ENCODE results near the gene TMEFF1. TPM values are rescaled to one million over a fixed set of nuclear protein-coding genes. Genes with fewer than 3 reads are reported as not detected.
"Not testable (repeated sequence)": the region's sequence is repeated elsewhere in the genome, so short reads cannot be mapped to it uniquely, and the experiment has no call there.

The TMEFF1 gene
- total RNA-seq, 1 experiment from 2014 or later: not detected

- DNase-seq (ENCODE audit: low spot score): no peak
Measured at GRCh38 chr9:100488177-100488576, 15.2 kb downstream of the TMEFF1 start.

DNA sequence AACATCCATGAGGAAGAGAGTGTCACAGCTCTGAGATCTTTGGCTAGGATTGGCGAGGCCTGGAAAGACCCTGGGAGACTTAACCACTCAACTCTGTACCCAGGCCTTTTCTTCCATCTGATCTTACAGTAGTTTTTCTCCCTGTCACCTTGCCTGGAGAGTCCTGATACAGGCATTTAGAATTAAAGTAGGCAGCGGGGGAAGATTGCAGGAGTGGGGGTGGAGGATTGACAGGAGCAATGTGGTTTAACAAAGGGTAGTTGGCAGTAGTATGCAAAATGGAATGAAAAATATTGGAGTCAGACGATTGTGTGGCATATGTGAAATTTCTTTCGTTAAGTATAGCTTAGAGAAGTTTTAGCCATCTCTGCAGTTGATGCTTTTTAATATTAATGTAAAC lies 16.9 kb downstream of the TMEFF1 start:
- DNase-seq (ENCODE audit: low spot score): no peak

DNA sequence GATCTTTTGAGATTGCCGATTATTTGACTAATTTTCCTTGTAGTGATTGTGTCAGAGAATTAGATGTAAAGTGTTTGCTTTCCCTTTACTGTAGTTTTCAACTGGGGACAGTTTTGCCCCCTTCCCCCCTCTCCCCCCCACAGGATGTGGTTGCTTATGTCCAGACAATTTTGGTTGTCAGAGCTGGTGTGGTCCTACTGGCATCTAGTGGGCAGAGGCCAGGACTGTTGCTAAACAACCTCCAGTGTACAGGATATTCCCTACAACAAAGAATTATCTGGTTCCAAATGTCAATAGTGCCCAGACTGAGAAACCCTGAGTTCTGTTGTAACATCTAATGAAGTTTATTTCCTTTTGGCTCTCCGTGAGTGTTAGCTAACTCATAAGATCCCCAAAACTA lies 20.0 kb downstream of the TMEFF1 start:
- no peak for DNase-seq (ENCODE audit: low spot score)

DNA sequence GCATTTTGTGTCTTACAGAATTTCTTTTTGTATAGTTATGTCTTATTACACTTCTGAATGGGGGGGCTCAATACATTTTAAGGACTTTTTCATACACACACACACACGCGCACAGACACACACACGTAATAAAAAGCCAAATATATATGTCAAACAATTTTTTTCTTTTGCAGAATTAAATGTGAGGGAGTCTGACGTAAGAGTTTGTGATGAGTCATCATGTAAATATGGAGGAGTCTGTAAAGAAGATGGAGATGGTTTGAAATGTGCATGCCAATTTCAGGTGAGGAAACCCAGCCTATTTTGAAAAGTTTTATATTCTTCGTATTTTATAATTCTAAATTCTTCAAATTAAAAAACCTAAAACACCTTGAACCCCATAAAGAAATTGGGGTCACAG lies 25.6 kb downstream of the TMEFF1 start:
- DNase-seq (ENCODE audit: low spot score): no peak

DNA sequence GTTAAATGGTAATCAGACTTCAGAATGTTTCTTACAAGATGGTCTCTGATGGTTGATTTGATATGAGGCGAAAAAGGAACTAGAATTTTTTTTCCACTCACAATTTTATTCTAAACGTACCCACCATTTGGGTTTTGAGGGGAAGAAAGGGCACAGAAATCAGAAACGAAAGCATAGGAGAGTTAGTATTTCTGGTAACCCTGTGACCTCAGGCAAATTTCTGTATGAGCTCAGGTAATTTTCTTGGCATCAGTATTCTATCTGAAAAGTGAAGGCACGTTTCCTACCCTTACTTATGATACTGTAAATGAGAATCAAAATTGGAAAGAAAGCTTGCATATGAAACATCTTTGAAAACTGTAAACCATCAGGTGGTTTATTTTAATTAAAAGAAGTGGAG lies 26.5 kb downstream of the TMEFF1 start:
- no peak for DNase-seq (ENCODE audit: low spot score)

DNA sequence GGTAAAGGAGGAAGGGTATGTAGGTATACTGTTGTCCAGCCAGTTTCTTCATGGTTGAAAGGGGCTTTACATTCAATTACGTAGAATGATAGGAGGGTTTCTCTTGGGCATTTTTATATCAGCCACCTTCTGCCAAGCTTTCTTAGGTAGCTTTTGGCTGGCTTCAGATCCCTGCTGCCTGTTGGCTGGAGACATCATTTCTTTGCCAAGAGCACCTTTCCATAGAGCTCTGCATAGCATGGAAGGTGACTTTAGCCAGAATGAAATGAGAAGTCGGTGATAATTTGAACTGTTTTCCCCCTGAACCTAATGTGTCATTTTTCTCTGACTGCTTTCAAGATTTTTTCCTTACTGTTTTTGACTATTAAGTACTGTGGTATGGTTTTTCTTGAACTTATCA lies 26.9 kb downstream of the TMEFF1 start:
- DNase-seq (ENCODE audit: low spot score): no peak

DNA sequence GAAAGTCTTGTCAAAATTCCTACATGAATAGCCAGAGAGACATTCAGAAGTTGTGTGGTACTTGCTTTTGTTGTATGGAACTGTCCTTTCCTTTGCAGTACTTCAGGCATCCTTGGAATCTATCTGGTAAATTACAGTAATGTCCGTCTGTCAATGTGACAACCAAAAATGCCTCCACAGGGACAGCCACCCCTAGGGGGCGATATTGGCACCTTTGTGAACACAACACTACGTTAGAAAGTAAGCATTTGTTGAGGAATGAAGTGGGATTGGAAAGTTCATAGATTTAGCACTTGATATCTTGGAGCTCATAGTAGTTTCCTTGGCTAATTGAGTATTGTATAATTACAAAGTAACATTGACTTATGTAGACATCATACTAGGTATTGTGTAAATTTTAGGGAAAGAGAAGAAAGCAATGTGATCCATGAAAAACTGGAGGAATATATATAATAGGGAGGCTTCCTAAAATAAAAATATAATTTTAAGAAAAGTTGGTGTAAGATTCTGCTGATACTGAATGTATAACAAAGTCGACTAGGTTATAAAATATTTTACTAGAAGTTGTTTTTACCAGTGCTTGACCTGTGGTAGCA lies 32.7 kb downstream of the TMEFF1 start:
- peak; percentile 83 for DNase-seq (ENCODE audit: low spot score)

- not testable (repeated sequence) for DNase-seq (ENCODE audit: low spot score)
Measured at GRCh38 chr9:100507350-100507749, 34.4 kb downstream of the TMEFF1 start.

DNA sequence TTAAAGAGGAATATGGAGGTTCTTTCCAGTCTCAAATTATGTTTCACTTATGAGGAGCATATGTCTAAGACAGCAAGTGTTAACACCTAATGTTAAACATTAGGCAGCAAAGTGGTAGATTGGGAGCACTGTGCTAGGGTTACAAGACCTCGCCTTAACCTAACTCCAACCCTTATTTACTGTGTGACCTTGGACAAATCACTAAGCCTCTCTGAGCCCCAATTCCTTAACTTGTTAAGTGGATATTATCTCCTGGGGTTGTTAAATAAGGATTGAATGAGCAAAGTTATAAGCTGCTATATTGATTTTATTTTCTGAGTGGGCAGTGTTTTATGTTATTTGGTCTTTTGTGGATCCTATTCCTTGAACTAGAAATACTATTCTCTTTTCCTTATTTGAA lies 38.3 kb downstream of the TMEFF1 start:
- no peak for DNase-seq (ENCODE audit: low spot score)

GRCh38 chr9:100515578-100516494 lies 42.9 kb downstream of the TMEFF1 start:
- no peak for DNase-seq (ENCODE audit: low spot score)

DNA sequence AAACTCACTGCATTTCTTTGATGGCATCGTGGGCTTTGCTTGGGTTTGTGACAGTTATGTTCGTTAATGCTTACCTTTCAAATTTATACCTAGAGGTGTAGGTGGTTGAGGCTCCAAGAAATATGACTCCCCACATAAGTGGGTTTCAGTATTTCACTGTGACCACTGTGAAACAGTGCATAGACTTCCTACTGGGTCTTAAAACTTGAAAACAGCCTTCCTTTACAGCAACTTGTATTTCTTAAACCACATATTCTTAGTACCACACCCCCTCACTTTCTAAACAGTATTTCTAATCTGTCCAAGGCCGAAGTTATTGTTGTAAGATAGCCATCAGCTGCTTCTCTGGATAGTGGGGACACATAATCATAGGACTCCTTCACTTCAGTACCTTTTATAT lies 48.3 kb downstream of the TMEFF1 start:
- DNase-seq (ENCODE audit: low spot score): no peak

GRCh38 chr9:100525563-100525962 lies 52.6 kb downstream of the TMEFF1 start:
- no peak for DNase-seq (ENCODE audit: low spot score)

GRCh38 chr9:100527180-100527794 lies 54.3 kb downstream of the TMEFF1 start:
- not testable (repeated sequence) for DNase-seq (ENCODE audit: low spot score)

- DNase-seq (ENCODE audit: low spot score): no peak
Measured at GRCh38 chr9:100534401-100534800, 61.5 kb downstream of the TMEFF1 start.

DNA sequence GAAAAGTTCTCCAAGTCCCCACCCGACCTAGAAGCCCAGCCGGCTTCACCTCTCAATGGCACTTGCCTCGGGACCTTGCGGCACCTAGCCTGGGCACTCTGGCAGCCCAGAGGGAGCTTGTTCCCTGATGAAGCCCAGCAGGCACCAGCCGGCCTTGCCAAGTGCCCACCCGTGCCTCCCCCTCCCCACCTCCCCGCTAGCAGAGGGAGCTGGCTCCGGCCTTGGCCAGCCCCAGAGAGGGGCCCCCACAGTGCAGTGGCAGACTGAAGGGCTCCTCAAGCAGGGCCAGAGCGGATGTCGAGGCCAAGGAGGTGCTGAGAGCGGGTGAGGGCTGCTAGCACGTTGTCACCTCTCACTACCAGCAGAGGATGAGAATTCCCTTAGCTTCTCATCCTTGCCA lies 67.4 kb downstream of the TMEFF1 start:
- DNase-seq (ENCODE audit: low spot score): no peak

DNA sequence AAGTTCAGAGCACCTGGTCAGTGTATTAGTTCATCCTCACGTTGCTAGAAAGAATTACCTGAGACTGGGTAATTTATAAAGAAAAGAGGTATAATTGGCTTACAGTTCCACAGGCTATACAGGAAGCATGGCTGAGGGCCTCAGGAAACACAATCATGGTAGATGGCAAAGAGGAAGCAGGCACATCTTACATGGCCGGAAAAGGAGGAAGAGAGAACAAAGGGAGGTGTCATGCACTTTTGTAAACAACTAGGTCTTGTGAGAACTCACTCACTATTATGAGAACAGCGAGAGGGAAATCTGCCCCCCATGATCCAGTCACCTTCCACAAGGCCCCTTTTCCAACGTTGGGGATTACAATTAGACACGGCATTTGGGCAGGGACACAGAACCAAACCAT lies 76.1 kb downstream of the TMEFF1 start:
- no peak for DNase-seq (ENCODE audit: low spot score)

DNA sequence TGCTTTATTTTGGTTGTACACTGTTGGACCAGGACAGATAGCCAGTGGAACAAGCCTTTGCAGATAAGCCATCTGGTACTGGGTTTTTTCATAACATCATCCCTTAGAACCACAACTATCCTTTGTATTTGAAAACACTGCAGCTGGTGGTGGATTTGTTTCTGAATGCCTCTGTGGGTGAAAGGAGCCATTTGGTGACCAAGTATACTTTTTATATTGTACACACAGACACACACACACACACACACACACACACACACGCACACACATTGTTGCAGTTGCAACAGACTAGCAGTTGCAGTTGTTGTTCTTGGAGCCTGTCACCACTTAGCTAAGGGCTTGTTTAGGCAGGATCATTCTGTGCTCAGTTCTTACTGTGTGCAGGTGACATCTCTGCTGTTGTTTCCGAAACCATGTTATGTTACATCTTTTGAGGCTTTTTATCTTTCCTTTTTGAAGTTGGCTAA lies 82.0 kb downstream of the TMEFF1 start:
- no peak for DNase-seq (ENCODE audit: low spot score)

- DNase-seq (ENCODE audit: low spot score): no peak
Measured at GRCh38 chr9:100555471-100555870, 82.5 kb downstream of the TMEFF1 start.

DNA sequence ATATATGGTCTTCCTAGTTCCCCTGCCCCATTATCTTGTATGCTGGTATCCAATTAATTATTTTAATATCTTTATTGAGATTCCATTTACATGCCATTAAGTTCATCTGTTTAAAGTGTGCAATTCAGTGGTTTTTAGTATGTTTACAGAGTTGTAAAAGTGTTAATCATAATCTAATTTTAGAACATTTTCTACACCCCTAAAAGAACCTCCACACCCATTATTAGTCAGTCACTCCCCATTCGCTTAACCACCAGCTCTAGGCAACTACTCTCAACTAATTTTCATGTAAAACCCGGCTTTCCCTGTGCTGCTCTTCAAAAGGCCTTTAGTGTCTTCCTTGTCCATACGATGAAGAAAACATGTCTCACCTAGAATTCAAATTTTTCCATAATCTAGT lies 84.1 kb downstream of the TMEFF1 start:
- DNase-seq (ENCODE audit: low spot score): no peak

- DNase-seq (ENCODE audit: low spot score): no peak
Measured at GRCh38 chr9:100561256-100561655, 88.3 kb downstream of the TMEFF1 start.

- DNase-seq (ENCODE audit: low spot score): no peak
Measured at GRCh38 chr9:100567856-100568255, 94.9 kb downstream of the TMEFF1 start.

DNA sequence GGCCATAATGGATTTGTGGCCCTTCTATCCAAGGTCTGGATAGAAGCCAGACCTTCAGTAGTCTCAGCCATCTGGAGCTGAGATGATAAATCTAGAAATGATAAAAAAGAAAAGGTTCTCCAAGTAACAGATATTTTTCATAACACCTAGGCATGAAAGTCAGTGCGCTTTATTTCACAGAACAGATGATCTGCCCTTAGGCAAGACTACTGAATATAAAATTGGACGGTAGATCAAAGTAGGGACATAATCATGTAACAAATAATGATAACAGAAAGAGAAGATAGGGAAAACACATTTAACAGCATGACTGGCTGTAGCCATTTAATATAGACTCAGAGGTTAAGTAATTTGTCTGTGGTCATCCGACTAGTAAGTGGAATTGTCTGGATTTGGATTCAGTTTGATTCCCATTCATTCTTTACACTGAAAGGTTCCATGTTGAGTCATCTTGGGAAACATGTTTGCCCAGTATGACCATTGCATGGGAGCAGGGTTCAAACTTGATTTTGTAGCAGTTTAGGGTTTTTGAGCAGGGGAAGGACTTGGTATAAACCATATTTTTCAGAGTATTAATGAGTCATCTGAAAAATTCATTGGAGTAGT lies 100.8 kb downstream of the TMEFF1 start:
- no peak for DNase-seq (ENCODE audit: low spot score)

All from HT-29 (cell line).